B cell (primary cell): Measurements from ENCODE around the gene SMIM41. TPM values are rescaled to one million over a fixed set of nuclear protein-coding genes. Genes with fewer than 3 reads are reported as not detected.

ENCODE experiments used
- ATAC-seq: fragments of 200-7000 bp; cut with Tn5 transposase; one replicate; pipeline ENCODE4 v1.10.0; 2021; ENCODE audit warnings: low read depth, mild to moderate bottlenecking, moderate number of reproducible peaks, moderate library complexity
- CTCF ChIA-PET: fragments of 350-600 bp; sonication (Branson Sonifier 250); formaldehyde crosslinking; loops from one replicate; lab custom pipeline; 2021; ENCODE audit warnings: antibody characterized with exemption, inconsistent platforms; lab: Charles Lee
- POLR2A ChIA-PET: fragments of 350-600 bp; sonication (Branson Sonifier 250); formaldehyde crosslinking; loops from one replicate; lab custom pipeline; 2021; ENCODE audit warnings: antibody characterized with exemption; lab: Charles Lee
- DNase-seq: peaks from one replicate; pipeline ENCODE4 v3.0.0; 2013
- H2AFZ ChIP-seq: 2 replicates; pipeline ENCODE4 v1.6.1; 2012; ENCODE audit warnings: mild to moderate bottlenecking, low read depth, low read length; ENCODE audit not compliant: insufficient read depth, poor library complexity, severe bottlenecking
- H3K27ac ChIP-seq, 2 donors: 1 replicate in 1 of 2; 2 replicates in 1 of 2; pipeline ENCODE4 v1.5.1; 2012 to 2013; ENCODE audit warnings: low read length in 2 of 2, mild to moderate bottlenecking in 2 of 2, moderate library complexity in 1 of 2
- H3K27me3 ChIP-seq, 4 experiments: fragments of 200-600 bp in 1 of 4; sonication (generic) in 1 of 4; replicated peaks in 1 of 4; 1 replicate in 2 of 4; 2 replicates in 2 of 4; pipeline versions ENCODE4 v1.6.1 to v1.7.0; 2013 to 2016; ENCODE audit warnings: low read length in 3 of 4, mild to moderate bottlenecking in 2 of 4, mixed read lengths in 1 of 4, moderate library complexity in 1 of 4; ENCODE audit not compliant: insufficient read depth in 4 of 4, control insufficient read depth in 3 of 4; ENCODE audit errors: control extremely low read depth in 1 of 4
- H3K36me3 ChIP-seq, 2 experiments: replicated peaks in 1 of 2; 1 replicate in 1 of 2; 2 replicates in 1 of 2; pipeline versions ENCODE4 v1.6.1 to v1.7.1; 2013; ENCODE audit warnings: low read length in 1 of 2; ENCODE audit not compliant: insufficient read depth in 2 of 2, control insufficient read depth in 1 of 2; ENCODE audit errors: control extremely low read depth in 1 of 2, extremely low read depth in 1 of 2
- H3K4me1 ChIP-seq, 2 donors: fragments of 200-600 bp in 1 of 2; sonication (generic) in 1 of 2; 1 replicate in 1 of 2; 2 replicates in 1 of 2; pipeline versions ENCODE4 v1.5.1 to v1.6.1; 2013 to 2017; ENCODE audit warnings: low read length in 2 of 2; ENCODE audit not compliant: control insufficient read depth in 2 of 2, insufficient read depth in 2 of 2
- H3K4me2 ChIP-seq: replicated peaks from 2 replicates; pipeline ENCODE3; 2012; ENCODE audit warnings: mild to moderate bottlenecking, low read depth, low read length; ENCODE audit not compliant: poor library complexity, severe bottlenecking
- H3K4me3 ChIP-seq, 5 experiments: fragments of 200-600 bp in 1 of 5; sonication (generic) in 1 of 5; 1 replicate in 3 of 5; 2 replicates in 2 of 5; pipeline versions ENCODE4 v1.5.1 to v1.7.0; 2011 to 2016; ENCODE audit warnings: low read length in 4 of 5, mild to moderate bottlenecking in 4 of 5, low read depth in 2 of 5, control low read depth in 1 of 5, moderate library complexity in 1 of 5; ENCODE audit not compliant: insufficient read depth in 1 of 5; ENCODE audit errors: control extremely low read depth in 1 of 5, extremely low read depth in 1 of 5
- H3K79me2 ChIP-seq: fragments of 200-600 bp; sonication (generic); one replicate; pipeline ENCODE4 v1.6.0; 2016; ENCODE audit warnings: low read length; ENCODE audit not compliant: control insufficient read depth, insufficient read depth
- H3K9ac ChIP-seq: fragments of 200-600 bp; sonication (generic); 2 replicates; pipeline ENCODE4 v1.6.1; 2017; ENCODE audit warnings: mild to moderate bottlenecking, low read length, moderate library complexity
- H3K9me3 ChIP-seq, 3 donors: one replicate each; pipeline versions ENCODE4 v1.6.1 to v1.7.1; 2013; ENCODE audit warnings: low read length in 2 of 3; ENCODE audit not compliant: control insufficient read depth in 2 of 3, insufficient read depth in 1 of 3; ENCODE audit errors: control extremely low read depth in 1 of 3
- H4K20me1 ChIP-seq: 2 replicates; pipeline ENCODE4 v1.6.0; 2012; ENCODE audit warnings: mild to moderate bottlenecking, low read length; ENCODE audit not compliant: insufficient read depth, control insufficient read depth, poor library complexity, severe bottlenecking
- H3K27ac Mint-ChIP-seq: one replicate; pipeline ENCODE4 v1.8.0; 2021; ENCODE audit warnings: mixed read lengths
- H3K27me3 Mint-ChIP-seq: one replicate; pipeline ENCODE4 v1.8.0; 2021; ENCODE audit warnings: mixed read lengths
- H3K4me1 Mint-ChIP-seq: one replicate; pipeline ENCODE4 v1.8.0; 2021; ENCODE audit warnings: mixed read lengths
- H3K4me3 Mint-ChIP-seq: one replicate; pipeline ENCODE4 v1.8.0; 2021; ENCODE audit warnings: mixed read lengths
- H3K9me3 Mint-ChIP-seq: one replicate; pipeline ENCODE4 v1.8.0; 2022; ENCODE audit warnings: mixed read lengths; ENCODE audit not compliant: insufficient read depth
- CTCF ChIP-seq: fragments of 200-600 bp; IDR thresholded peaks from one replicate; pipeline ENCODE4 v1.8.0; 2022; ENCODE audit warnings: antibody characterized with exemption, mild to moderate bottlenecking
- EZH2 ChIP-seq: IDR thresholded peaks from 2 replicates; pipeline ENCODE4 v1.6.1; 2012; ENCODE audit warnings: borderline replicate concordance, low read depth, mild to moderate bottlenecking, moderate library complexity, low read length; ENCODE audit not compliant: insufficient read depth, poor library complexity, severe bottlenecking
- WGBS: methylation state at CpG from one replicate; pipeline ENCODE4 v1.1.5; 2013; ENCODE audit warnings: missing lambda C conversion rate; ENCODE audit not compliant: insufficient coverage; 5-methylcytosine and 5-hydroxymethylcytosine counted together
- intact Hi-C: fragments of 100-400 bp; cut with micrococcal nuclease; formaldehyde crosslinking; loops from one replicate; pipeline ENCODE4 v1.10.0; 2022
- polyA plus RNA-seq: library from polyadenylated mRNA; depleted of rRNA; stranded (reverse); fragments of >200 nt; gene quantifications from 2 replicates; pipeline ENCODE4 v1.2.3, GENCODE V29; 2012
- total RNA-seq, 2 donors: library from RNA; stranded (reverse); fragments of 120-200 nt in 1 of 2; gene quantifications; 1 replicate in 1 of 2; 2 replicates in 1 of 2; pipeline versions ENCODE4 v1.2.3 to v1.2.4, GENCODE V29; 2013 to 2022

The SMIM41 gene
- total and polyA plus RNA-seq, 2 donors (not counting 1 experiment from before 2014, with no cell fraction given): 0.12 TPM; not detected in 1

- peak overlapping the region; percentile 75 for H3K27ac Mint-ChIP-seq
- Histone ChIP-seq H3K79me2 (no peaks in the 10 kb centered on the region), H3K4me3 (no peak overlapping the region), H3K36me3 (peaks cover 0 to 12% of the 10 kb centered on the region in 2 experiments), H4K20me1 (no peaks in the 10 kb centered on the region), H3K9ac (no peak overlapping the region), H2AFZ (no peak overlapping the region), H3K27ac (no peak overlapping the region), H3K4me1 (peaks cover 35 to 41% of the 10 kb centered on the region in 2 donors), H3K9me3 (no peaks in the 10 kb centered on the region), H3K4me2 (peak overlapping the region; percentile 38), H3K27me3 (peaks cover 0 to 8% (median 0%) of the 10 kb centered on the region in 4 experiments)
- WGBS: 45% methylated on average over 9 of the region's 11 CpGs
- peak; percentile 53 for ATAC-seq
- TF ChIP-seq CTCF: peak; percentile 98
- no peak for TF ChIP-seq EZH2
- ChIA-PET POLR2A (interaction anchor here (0.9 to 3.1 kb wide), 4 partner anchors 13 to 57 kb away, joined by 3 to 14 read pairs (median 3); partner anchors contain the start of genes ATG101 and NR4A1), CTCF (interaction anchor here (0.7 to 34.6 kb wide), 14 partner anchors 13 to 98 kb away, joined by 3 to 1315 read pairs (median 6); partner anchors contain the start of genes ATG101, NR4A1 and TAMALIN)
- H3K9me3 Mint-ChIP-seq: no peaks in the 10 kb centered on the region
- H3K27me3 Mint-ChIP-seq: peaks cover 5% of the 10 kb centered on the region
- peak overlapping the region; percentile 74 for H3K4me3 Mint-ChIP-seq
- DNase-seq: peak; percentile 80
- peaks cover 37% of the 10 kb centered on the region for H3K4me1 Mint-ChIP-seq
- intact Hi-C loops: loop anchor here (1.0 kb wide), 4 partner anchors 14 to 90 kb away; partner anchors contain the start of gene ATG101
Observed at GRCh38 chr12:52082988-52083637, 3.6 kb downstream of the SMIM41 start.

DNA sequence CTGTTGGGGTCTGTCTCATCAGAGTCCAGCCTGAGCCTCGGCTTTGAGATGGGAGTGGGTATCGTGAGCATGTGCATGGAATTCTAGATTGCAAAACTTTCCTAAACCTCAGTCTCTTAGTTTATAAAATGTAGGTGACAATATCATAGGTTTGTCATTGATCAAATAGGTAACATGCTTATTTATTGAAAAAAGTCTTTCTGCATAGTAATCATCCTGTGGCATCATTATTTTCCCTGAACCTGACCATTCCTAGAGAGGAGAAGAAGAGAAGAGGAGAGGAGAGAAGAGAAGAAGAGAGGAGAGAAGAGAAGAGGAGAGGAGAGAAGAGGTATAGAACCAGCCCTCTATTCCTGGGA, 4.1 kb downstream of the SMIM41 start:
- H3K79me2 ChIP-seq: no peaks in the 10 kb centered on the region
- ATAC-seq (no peak), DNase-seq (no peak)
- H3K27me3 ChIP-seq: peaks cover 0 to 9% (median 0%) of the 10 kb centered on the region in 4 experiments
- CTCF ChIA-PET: interaction anchor here (0.8 to 34.6 kb wide), 12 partner anchors 10 to 92 kb away, joined by 3 to 1315 read pairs (median 9); partner anchors contain the start of genes ATG101, NR4A1 and TAMALIN
- no peak overlapping the region for H3K27ac ChIP-seq
- Mint-ChIP-seq H3K27ac (peak overlapping the region; percentile 75), H3K27me3 (peaks cover 8% of the 10 kb centered on the region), H3K9me3 (no peaks in the 10 kb centered on the region), H3K4me1 (peaks cover 42% of the 10 kb centered on the region), H3K4me3 (no peak overlapping the region)
- POLR2A ChIA-PET: interaction anchor here (0.9 to 3.1 kb wide), 3 partner anchors 32 to 57 kb away, joined by 3 to 14 read pairs (median 3); partner anchors contain the start of gene NR4A1
- H3K9ac ChIP-seq: no peak overlapping the region
- peaks cover 40 to 46% of the 10 kb centered on the region in 2 donors for H3K4me1 ChIP-seq
- TF ChIP-seq EZH2: no peak
- peak; percentile 50 for TF ChIP-seq CTCF
- no peaks in the 10 kb centered on the region for H4K20me1 ChIP-seq
- no peaks in the 10 kb centered on the region for H3K9me3 ChIP-seq
- peaks cover 0 to 7% of the 10 kb centered on the region in 2 experiments for H3K36me3 ChIP-seq
- WGBS: no CpG with 5 or more reads among the region's 2 CpGs
- intact Hi-C loops: loop anchor here (1.0 kb wide), 4 partner anchors 14 to 90 kb away; partner anchors contain the start of gene ATG101
- no peak overlapping the region for H3K4me3 ChIP-seq
- H2AFZ ChIP-seq: no peak overlapping the region
- H3K4me2 ChIP-seq: peak overlapping the region; percentile 38
